ENCODE measurements around the gene CNTNAP1.

The CNTNAP1 gene

DNA sequence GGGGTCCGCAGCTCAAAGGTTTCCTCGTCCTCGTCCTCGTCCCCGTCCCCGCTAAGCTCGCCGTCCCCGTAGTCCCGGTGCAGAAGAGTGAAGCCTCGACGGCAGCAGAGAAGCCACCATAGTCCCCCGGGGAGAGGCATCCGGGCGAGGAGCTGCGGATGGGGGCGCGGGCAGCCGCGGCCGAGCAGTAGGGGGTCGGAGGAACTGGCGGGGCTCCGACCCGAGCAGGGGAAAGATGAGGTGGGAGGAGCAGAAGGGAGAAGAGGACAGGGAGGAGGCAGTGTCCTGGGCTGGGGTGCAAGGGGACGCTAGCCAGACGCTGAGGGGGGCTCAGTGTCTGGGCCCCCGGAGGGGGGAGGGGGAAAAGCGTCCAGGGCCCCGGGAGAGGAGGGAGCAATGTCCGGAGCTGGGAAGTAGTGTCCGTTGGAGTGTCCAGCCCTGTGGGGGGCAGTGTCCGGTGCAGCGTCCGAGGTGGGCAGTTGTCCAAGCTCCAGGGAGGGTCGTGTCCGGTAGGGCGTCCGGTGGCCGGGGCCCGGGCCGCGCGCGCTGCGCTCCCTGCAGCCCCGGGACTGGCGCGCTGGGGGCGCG is 5.8 kb upstream of the CNTNAP1 start, which contains the start of gene PLEKHH3:
Gene PLEKHH3 (minus strand): TSS at position 571 of the 588 bp plus-strand sequence. CDS start 431 bp downstream, at position 140.
- no peaks in the 10 kb centered on the region for H4K20me1 ChIP-seq (ENCODE audit: insufficient read depth)
- H3K4me3 ChIP-seq (IDR thresholded peaks at IDR 0.05; ENCODE audit: insufficient read depth, low read depth, low read length) = peak within 1 kb of the TSS; percentile 78
- no peaks in the 10 kb centered on the region for H3K27me3 ChIP-seq (ENCODE audit: insufficient read depth, low read depth)
- H3K9ac ChIP-seq = peak within 1 kb of the TSS; percentile 73
- peaks cover 6% of the 10 kb centered on the region for H3K36me3 ChIP-seq (ENCODE audit: insufficient read depth)
- H3K27ac ChIP-seq = peak within 1 kb of the TSS; percentile 98
- peaks cover 32% of the 10 kb centered on the region for H3K4me1 ChIP-seq (ENCODE audit: low read depth, poor library complexity, severe bottlenecking)
- peak within 1 kb of the TSS; percentile 99 for H3K4me2 ChIP-seq
- H3K79me2 ChIP-seq (ENCODE audit: insufficient read depth, low read depth) = peaks cover 62% of the 10 kb centered on the region
- H2AFZ ChIP-seq (ENCODE audit: low read depth) = peak within 1 kb of the TSS; percentile 48
- TF ChIP-seq, protein P1, sequence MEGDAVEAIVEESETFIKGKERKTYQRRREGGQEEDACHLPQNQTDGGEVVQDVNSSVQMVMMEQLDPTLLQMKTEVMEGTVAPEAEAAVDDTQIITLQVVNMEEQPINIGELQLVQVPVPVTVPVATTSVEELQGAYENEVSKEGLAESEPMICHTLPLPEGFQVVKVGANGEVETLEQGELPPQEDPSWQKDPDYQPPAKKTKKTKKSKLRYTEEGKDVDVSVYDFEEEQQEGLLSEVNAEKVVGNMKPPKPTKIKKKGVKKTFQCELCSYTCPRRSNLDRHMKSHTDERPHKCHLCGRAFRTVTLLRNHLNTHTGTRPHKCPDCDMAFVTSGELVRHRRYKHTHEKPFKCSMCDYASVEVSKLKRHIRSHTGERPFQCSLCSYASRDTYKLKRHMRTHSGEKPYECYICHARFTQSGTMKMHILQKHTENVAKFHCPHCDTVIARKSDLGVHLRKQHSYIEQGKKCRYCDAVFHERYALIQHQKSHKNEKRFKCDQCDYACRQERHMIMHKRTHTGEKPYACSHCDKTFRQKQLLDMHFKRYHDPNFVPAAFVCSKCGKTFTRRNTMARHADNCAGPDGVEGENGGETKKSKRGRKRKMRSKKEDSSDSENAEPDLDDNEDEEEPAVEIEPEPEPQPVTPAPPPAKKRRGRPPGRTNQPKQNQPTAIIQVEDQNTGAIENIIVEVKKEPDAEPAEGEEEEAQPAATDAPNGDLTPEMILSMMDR (conservative IDR thresholded peaks at IDR 0.05; ENCODE audit: low read depth, low read length) = no peak

DNA sequence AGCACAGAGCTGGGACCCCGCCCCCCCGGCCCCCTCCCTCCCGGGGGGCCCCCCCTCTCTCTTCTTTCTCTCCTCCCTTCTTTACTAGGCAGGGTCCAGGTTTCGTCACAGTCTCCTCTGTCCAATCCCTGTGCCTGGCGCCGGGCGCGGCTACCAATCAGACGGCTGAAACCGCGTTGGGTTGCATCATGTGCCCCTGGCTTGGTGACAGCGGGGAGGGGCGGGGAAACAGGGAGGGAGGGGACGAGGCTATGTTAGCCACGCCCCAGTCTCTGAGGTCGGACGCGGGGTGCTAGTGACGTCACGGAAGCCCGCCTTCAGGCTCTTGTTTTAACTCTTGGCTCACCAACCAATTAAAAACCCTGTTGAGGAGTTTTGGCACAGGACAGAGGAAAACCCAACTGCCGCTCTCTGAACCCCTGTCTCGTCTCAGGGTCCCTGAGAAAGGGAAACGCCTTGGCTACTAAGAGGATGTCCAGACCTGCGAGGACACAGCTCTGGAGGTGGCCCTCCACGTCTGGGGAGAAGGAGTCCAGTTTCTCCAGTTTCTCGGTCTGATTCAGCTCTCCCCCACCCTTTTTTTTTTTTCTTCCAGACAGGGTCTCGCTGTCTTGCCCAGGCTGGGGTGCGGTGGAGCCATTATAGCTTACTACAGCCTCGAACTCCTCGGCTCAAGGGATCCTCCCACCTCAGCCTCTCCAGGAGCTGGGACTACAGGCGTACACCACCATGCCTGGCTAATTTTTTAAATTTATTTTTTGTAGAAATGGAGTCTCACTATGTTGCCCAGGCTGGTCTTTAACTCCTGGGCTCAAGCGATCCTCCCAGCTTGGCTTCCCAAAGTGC is 5.1 kb upstream of the CNTNAP1 start:
- H3K79me2 ChIP-seq (ENCODE audit: insufficient read depth, low read depth) = peaks cover 55% of the 10 kb centered on the region
- H3K27ac ChIP-seq = peak overlapping the region; percentile 98
- peak overlapping the region; percentile 99 for H3K4me2 ChIP-seq
- TF ChIP-seq, protein P1 (conservative IDR thresholded peaks at IDR 0.05; ENCODE audit: low read depth, low read length) = no peak
- H3K36me3 ChIP-seq (ENCODE audit: insufficient read depth) = peaks cover 6% of the 10 kb centered on the region
- H3K27me3 ChIP-seq (ENCODE audit: insufficient read depth, low read depth) = no peaks in the 10 kb centered on the region
- H2AFZ ChIP-seq (ENCODE audit: low read depth) = peak overlapping the region; percentile 48
- peak overlapping the region; percentile 73 for H3K9ac ChIP-seq
- no peaks in the 10 kb centered on the region for H4K20me1 ChIP-seq (ENCODE audit: insufficient read depth)
- H3K4me1 ChIP-seq (ENCODE audit: low read depth, poor library complexity, severe bottlenecking) = peaks cover 39% of the 10 kb centered on the region
- no peak overlapping the region for H3K4me3 ChIP-seq (IDR thresholded peaks at IDR 0.05; ENCODE audit: insufficient read depth, low read depth, low read length)

DNA sequence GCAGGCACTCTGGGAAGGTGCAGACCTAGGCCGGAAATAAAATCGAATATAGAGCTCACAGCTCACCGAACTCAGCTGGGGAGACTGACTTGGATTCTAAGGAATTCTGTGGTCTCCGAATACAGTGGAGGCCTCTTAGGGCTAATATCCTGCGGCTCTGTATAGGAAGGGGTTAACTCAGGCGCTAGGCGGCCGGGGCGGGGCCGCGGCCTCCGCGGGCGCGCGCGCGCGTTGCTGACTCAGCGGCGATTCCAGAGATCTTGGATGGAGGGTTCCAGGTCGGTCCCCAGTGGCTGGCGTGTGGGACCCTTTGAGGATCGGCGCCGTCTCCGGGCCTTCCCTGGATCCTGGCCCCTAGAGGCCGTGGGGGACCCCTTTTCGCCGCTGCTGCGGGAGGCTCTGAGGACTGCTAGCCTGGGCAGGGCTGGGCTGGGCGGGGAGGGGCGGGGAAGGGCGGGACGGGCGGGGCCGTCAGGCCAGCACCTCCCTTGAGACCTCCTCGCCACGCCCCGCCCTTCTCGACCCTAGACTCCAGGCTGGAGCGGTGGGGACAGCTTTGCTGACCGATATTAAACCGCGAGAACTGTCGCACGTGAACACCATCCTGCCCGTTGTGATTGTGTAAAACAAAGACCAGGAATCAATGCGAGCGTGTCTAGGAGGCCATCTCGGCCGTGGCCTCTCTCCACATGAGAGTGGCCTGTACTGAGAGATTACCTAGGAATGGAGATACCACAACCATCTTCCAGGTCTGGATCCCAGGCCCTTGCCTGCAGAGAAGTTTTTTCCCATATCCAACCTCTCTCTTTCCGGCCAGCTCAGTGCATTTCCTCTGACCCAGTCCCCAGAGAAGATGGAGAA is 4.2 kb upstream of the CNTNAP1 start:
- peak overlapping the region; percentile 98 for H3K27ac ChIP-seq
- H3K4me2 ChIP-seq = peak overlapping the region; percentile 99
- H4K20me1 ChIP-seq (ENCODE audit: insufficient read depth) = no peaks in the 10 kb centered on the region
- H3K4me3 ChIP-seq (IDR thresholded peaks at IDR 0.05; ENCODE audit: insufficient read depth, low read depth, low read length) = no peak overlapping the region
- peak overlapping the region; percentile 73 for H3K9ac ChIP-seq
- peak overlapping the region; percentile 48 for H2AFZ ChIP-seq (ENCODE audit: low read depth)
- peaks cover 45% of the 10 kb centered on the region for H3K79me2 ChIP-seq (ENCODE audit: insufficient read depth, low read depth)
- peaks cover 47% of the 10 kb centered on the region for H3K4me1 ChIP-seq (ENCODE audit: low read depth, poor library complexity, severe bottlenecking)
- TF ChIP-seq, protein P1 (conservative IDR thresholded peaks at IDR 0.05; ENCODE audit: low read depth, low read length) = no peak
- H3K27me3 ChIP-seq (ENCODE audit: insufficient read depth, low read depth) = no peaks in the 10 kb centered on the region
- H3K36me3 ChIP-seq (ENCODE audit: insufficient read depth) = no peaks in the 10 kb centered on the region

DNA sequence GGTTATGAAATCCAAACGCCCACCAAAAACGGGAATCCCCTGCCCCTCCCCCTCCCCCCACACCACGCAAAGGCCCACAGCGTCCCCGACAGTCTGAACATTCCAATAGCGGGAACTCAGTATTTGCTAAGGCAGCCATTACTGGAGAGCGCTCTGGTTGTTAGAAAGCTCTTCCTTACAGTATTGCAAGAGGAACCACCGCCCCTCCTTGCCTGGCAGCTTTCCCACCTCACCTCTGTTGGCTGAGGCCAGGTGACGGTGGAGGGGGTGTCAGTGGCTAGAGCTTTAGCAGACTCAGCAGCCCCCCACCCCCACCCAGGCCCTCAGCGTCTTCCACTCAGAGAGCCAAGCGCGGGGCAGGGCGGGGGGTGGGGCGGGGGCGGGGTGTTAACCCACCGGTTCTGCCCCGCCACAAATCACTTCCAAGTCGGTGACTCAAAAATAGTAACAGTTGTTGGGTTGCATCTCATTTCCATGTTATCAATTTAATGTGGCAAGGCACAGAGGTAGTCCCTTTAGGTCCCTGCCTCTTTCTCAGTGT is 3.3 kb upstream of the CNTNAP1 start:
- Histone ChIP-seq H3K79me2 (ENCODE audit: insufficient read depth, low read depth) (peaks cover 40% of the 10 kb centered on the region), H3K4me2 (peak overlapping the region; percentile 97), H3K4me3 (IDR thresholded peaks at IDR 0.05; ENCODE audit: insufficient read depth, low read depth, low read length) (no peak overlapping the region), H3K36me3 (ENCODE audit: insufficient read depth) (no peaks in the 10 kb centered on the region), H3K27me3 (ENCODE audit: insufficient read depth, low read depth) (no peaks in the 10 kb centered on the region), H3K9ac (peak overlapping the region; percentile 83), H3K27ac (peak overlapping the region; percentile 98), H2AFZ (ENCODE audit: low read depth) (peak overlapping the region; percentile 62; the same call in 1 of the 2 replicates), H3K4me1 (ENCODE audit: low read depth, poor library complexity, severe bottlenecking) (peaks cover 47% of the 10 kb centered on the region), H4K20me1 (ENCODE audit: insufficient read depth) (no peaks in the 10 kb centered on the region)
- TF ChIP-seq, protein P1 (conservative IDR thresholded peaks at IDR 0.05; ENCODE audit: low read depth, low read length) = no peak

All from KMS-11 (cell line).